ENCODE data around the gene OR10T2.

DNA sequence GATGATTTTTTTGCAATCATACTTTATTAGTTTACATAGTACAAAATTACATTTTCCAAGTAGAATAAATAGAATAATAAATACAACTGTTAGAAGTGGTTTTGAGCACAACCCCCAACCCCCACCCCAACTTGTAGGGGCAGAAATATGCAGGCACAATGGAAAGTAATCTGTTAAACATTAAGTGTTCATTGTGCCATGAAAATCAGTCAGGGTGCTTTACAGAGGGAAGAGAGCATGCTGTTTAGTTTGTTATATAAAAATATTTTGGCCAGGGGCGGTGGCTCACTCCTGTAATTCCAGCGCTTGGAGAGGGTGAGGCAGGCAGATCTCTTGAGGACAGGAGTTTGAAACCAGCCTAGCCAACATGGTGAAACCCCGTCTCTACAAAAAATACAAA lies 2.6 kb downstream of the OR10T2 start:
- TF ChIP-seq CREB1 (IDR thresholded peaks at IDR 0.05; ENCODE audit: low read depth) (no peak), EP300 (IDR thresholded peaks at IDR 0.05; ENCODE audit: borderline replicate concordance) (no peak), EGR1 (IDR thresholded peaks at IDR 0.05) (no peak), TEAD4 (IDR thresholded peaks at IDR 0.05) (no peak), YY1 (IDR thresholded peaks at IDR 0.05; ENCODE audit: low read depth) (no peak), TAF1 (IDR thresholded peaks at IDR 0.05; ENCODE audit: low read depth) (no peak), NFIC (IDR thresholded peaks at IDR 0.05) (no peak), FOXM1 (IDR thresholded peaks at IDR 0.05; ENCODE audit: borderline replicate concordance, low read depth) (no peak), CEBPB (IDR thresholded peaks at IDR 0.05) (no peak)
- TF ChIP-seq, protein P1, sequence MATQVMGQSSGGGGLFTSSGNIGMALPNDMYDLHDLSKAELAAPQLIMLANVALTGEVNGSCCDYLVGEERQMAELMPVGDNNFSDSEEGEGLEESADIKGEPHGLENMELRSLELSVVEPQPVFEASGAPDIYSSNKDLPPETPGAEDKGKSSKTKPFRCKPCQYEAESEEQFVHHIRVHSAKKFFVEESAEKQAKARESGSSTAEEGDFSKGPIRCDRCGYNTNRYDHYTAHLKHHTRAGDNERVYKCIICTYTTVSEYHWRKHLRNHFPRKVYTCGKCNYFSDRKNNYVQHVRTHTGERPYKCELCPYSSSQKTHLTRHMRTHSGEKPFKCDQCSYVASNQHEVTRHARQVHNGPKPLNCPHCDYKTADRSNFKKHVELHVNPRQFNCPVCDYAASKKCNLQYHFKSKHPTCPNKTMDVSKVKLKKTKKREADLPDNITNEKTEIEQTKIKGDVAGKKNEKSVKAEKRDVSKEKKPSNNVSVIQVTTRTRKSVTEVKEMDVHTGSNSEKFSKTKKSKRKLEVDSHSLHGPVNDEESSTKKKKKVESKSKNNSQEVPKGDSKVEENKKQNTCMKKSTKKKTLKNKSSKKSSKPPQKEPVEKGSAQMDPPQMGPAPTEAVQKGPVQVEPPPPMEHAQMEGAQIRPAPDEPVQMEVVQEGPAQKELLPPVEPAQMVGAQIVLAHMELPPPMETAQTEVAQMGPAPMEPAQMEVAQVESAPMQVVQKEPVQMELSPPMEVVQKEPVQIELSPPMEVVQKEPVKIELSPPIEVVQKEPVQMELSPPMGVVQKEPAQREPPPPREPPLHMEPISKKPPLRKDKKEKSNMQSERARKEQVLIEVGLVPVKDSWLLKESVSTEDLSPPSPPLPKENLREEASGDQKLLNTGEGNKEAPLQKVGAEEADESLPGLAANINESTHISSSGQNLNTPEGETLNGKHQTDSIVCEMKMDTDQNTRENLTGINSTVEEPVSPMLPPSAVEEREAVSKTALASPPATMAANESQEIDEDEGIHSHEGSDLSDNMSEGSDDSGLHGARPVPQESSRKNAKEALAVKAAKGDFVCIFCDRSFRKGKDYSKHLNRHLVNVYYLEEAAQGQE (IDR thresholded peaks at IDR 0.05; ENCODE audit: low read depth) = no peak
- TF ChIP-seq, protein P2, sequence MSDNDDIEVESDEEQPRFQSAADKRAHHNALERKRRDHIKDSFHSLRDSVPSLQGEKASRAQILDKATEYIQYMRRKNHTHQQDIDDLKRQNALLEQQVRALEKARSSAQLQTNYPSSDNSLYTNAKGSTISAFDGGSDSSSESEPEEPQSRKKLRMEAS (IDR thresholded peaks at IDR 0.05) = no peak

Measured in Ishikawa (cell line).